HG03175 (cell line): ENCODE results near the gene TSPOAP1.

Experiments used
- ATAC-seq: cut with Tn5 transposase; IDR thresholded peaks from one replicate; pipeline ENCODE4 v1.9.1; 2021; ENCODE audit warnings: mild to moderate bottlenecking, moderate library complexity; ENCODE audit not compliant: unreplicated experiment

Gene TSPOAP1

GRCh38 chr17:58318065-58318481, 10.5 kb downstream of the TSPOAP1 start:
- no peak for ATAC-seq

DNA sequence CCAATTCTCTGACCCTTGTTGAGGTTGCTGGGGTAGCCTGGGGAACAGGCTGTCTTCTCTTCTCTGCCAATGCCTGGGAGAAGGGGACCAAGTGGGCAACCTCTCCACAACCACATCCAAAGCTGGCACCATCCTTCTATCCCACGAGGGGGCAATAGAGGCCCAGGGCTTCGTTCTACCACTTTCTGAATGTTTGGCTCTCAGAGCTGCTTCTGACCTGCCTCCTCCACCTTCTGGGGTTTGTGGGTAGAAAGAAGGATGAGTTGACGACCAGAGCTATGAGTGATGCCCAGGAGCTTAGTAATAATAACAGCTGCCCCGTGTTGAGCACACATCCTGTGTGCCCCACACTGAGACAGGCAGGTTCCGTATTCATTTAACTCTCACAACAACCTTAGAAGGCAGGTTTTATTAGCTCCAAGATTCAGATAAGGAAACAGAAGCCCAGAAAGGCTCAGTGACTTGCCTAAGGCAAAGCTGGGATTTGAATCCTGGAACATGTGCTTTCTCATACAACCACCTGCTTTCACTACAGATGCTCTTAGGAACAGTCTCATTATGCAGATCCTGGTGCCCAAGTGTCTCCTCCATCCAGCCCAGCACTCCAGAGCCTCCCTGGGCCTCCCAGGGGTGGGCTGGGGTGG, 11.1 kb downstream of the TSPOAP1 start:
- peak; percentile 59 for ATAC-seq

- ATAC-seq: no peak
Observed at GRCh38 chr17:58316260-58316960, 12.2 kb downstream of the TSPOAP1 start.

DNA sequence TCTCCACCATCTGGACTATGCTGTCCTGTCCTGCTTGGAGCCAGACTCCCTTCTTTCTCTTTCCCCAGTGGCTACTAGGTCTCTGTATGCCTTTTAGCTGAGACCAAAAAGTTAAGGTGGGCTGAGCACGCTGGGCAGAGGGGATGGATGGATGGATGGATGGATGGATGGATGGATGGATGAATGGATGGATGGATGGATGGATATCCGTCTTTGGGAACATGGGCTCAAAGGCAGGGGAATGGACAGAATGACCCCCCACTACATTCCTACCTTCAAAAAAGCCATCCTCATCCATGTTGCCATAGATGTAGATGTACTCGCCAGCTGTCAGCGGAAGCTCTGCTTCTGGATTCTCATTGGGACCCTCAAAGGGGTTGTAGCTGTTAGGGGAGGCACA, 12.8 kb downstream of the TSPOAP1 start:
- no peak for ATAC-seq

- ATAC-seq: no peak
Observed at GRCh38 chr17:58315281-58315711, 13.3 kb downstream of the TSPOAP1 start.

DNA sequence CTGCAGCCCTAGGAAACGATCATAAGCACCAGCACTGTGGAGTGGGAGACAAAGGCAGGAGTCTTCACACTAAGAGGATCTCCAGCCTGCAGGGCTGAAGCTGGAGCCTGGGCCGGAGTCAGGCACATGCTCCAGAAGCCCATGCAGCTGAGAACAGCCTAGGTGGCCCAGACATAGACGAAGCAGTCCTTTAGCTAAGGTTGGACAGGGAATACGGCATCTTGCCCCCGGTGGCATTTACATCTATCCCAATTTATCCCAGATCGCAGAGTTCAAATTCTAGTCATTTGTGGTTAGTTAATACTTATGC, 13.9 kb downstream of the TSPOAP1 start:
- ATAC-seq: no peak

DNA sequence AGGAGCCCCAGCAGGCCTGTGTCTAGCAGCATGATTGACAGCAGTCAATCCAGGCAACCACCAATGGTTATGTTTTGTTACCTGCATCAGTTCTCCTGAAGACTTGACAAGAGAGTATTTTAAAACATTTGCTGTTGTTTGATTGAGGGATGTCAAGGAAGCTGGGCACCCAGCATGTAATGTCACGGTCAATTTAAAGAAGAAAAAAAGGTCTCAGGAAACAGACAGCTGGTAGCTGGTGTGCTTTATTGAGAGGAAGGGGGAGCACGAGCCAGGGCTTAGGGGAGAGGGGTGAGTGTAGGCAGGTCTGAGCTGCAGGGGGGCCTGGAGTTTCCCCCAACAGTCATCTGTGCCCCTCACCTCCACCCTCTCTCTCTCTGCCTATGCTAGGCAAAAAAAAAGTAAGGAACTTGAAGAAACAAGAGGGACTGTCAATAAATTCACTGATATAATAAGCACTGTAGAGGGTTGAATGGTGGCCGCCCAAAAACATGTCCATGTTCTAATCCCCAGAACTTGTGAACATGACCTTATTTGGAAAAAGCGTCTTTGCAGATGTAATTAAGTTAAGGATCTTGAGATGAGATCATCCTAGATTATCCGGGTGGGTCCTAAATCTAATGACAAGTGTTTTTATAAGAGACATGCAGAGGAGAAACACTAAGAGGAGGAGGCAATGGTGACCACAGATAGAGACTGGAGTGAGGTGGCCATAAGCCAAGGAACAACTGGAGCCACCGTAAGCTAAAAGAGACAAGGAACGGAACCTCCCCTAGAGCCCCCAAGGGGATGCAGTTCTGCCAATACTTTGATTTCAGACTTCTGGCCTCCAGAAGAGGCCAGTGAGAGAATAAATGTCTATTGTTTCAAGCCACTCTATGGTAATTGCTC, 14.5 kb downstream of the TSPOAP1 start:
- no peak for ATAC-seq

DNA sequence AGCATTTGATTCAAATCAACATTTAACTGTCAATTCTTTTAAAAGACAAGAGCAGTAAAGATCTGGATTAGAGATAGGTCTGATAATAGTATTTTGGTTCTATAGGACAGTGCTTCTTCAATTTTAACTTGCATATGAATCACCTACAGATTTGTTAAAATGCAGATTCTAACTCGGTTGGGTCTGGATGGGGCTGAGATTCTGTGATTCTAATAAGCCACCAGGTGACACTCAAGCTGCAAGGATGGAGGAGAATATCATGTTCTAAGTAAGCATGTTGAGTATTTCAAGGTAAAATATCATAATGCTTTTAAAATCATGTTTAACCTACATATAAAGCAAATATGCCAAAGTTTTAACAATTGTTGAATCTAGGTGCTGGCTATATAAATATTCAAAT, 15.8 kb downstream of the TSPOAP1 start:
- no peak for ATAC-seq

GRCh38 chr17:58312021-58312630, 16.5 kb downstream of the TSPOAP1 start:
- no peak for ATAC-seq

DNA sequence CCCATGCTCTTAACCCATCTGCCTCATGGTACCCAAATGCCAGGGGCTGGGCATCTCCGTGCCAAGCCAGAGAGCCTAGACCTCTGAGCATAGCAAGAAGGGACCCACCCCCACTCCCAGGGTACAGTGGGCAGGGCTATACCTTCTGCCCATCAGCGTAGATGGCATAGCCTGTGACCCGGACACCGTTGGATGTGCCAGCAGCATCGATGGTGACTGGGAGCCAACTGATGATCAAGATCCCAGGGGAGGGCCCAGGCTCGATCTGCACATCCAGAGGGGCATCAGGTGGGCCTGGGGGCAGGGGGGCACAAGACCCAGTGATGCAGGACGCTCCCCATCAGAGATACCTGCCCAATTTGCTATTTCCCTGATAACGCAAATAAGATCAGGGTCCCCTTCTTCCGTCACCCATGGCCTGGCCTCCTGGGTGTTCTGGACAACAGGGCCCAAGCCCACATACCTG, 17.1 kb downstream of the TSPOAP1 start:
- ATAC-seq: no peak

GRCh38 chr17:58310511-58311428, 17.8 kb downstream of the TSPOAP1 start:
- no peak for ATAC-seq

DNA sequence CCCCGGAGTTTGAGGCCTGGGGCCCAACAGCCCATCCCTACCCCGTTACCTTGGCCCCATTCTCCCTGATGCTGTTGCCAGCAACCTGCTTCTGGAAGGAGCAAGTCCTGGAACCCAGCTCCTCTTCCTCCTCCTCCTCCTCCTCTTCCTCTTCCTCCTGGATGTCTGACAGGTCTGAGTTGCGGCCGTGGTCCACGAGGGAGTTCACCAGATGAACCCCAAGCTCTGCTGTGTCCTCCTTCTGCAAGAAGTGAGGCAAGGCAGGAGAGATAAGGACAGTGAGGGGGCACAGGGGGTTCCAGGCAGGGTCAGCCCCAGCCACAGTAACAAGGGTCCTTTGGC, 18.7 kb downstream of the TSPOAP1 start:
- ATAC-seq: no peak

GRCh38 chr17:58308985-58309917, 19.3 kb downstream of the TSPOAP1 start:
- ATAC-seq: no peak

- no peak for ATAC-seq
Observed at GRCh38 chr17:58308173-58308984, 20.2 kb downstream of the TSPOAP1 start.

GRCh38 chr17:58307468-58308172, 21.0 kb downstream of the TSPOAP1 start:
- no peak for ATAC-seq

DNA sequence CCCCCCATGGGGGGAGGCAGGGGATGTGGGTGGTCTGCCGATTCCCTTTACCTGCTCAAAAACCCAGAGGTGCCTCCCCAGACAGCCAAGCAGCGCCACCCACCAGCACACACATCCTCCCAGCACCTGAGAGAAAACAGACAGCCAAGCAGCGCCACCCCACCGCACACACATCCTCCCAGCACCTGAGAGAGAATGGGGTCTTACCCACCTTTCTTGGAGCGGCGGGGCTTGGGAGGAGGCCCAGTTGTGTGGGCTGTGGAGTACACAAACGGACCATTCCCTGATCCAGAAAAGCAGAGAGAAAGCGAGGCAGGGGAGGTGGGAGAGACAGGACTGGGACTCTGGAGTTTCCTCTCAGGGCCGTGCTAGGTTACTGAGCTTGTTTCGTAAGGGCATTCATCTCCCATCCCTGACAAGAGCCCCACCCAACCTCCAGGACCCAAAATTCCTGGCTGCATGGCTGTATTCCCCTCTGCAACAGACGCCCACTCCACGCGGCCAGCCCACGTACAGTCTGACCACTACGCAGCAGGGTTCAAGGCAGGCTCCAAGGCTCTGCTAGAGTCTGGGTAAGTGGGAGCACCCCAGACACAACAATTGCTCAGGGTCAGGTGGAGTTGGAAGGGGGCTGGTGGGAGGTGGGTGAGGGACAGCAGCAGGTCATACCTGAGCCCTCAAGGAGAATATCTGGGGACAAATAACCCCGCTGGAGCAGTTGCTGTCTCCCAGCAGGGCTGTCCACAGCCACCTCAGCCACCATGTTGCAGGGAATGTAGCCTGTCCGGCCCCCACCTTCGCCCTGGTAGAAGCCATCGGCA, 22.3 kb downstream of the TSPOAP1 start:
- no peak for ATAC-seq

DNA sequence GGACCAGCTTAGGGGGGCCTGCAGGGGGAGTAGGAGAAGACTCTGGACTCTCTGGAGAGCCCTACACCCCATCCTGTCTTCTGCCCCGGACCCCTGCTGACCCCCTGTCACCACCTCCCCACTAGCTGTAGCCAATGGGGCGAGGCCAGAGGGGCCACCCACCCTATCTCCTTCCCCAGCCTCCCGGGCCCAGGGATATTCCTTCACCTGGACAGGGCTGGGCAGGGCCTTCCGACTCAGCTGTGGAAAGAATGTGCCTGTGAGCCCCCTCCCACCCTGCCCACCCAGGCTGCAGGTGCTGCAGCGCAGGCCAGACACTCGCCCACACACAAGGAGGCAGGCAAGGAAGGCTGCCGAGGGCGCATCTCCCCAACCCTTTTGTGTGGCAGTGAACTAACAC, 23.0 kb downstream of the TSPOAP1 start:
- no peak for ATAC-seq
